ENCODE measurements around the gene NPEPPS. TPM values are rescaled to one million over a fixed set of nuclear protein-coding genes. Genes with fewer than 3 reads are reported as not detected.
A peak's percentile ranks its signal among the peaks of the same experiment; 100 is the strongest.
"Not testable (repeated sequence)": the region's sequence is repeated elsewhere in the genome, so short reads cannot be mapped to it uniquely, and the experiment has no call there.

The NPEPPS gene
- total and polyA plus RNA-seq, 3 experiments from 2014 or later, result 48.9 to 101 (median 98.0) TPM

DNA sequence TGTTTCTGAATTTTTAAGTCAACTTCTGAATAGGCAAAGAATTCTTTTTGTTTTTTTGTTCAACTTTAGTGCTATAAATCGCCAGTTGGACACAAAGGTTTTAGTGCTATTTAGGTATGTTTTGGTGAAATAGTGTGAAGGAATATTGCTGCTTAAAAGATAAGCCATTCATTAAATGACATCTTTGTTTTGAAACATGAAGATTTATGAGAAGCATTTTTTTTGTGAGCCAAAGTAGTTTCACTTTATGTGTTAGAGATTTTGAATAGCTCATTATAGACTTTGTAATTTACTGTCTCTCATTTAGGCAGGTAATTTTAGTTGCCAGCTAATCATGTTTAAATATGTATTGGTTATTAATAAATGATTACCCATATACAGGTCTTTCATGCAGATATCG is 10.8 kb downstream of the NPEPPS start:
- H3K4me1 ChIP-seq (ENCODE audit: insufficient read depth, low read length); H3K27ac ChIP-seq (ENCODE audit: low read depth, low read length); H3K27me3 ChIP-seq (ENCODE audit: insufficient read depth, low read length, poor library complexity, severe bottlenecking); CTCF ChIA-PET; POLR2A ChIA-PET; H3K4me3 Mint-ChIP-seq; H3K36me3 Mint-ChIP-seq; H3K27ac Mint-ChIP-seq; H3K36me3 ChIP-seq (ENCODE audit: insufficient read depth, low read length); H3K9me3 Mint-ChIP-seq; H3K27me3 Mint-ChIP-seq; H3K9me3 ChIP-seq (ENCODE audit: low read length); H3K4me3 ChIP-seq (ENCODE audit: low read length); DNase-seq: not testable (repeated sequence)
- H3K4me1 Mint-ChIP-seq, result peaks cover 8 to 17% (median 17%) of the 10 kb centered on the region in 3 donors

DNA sequence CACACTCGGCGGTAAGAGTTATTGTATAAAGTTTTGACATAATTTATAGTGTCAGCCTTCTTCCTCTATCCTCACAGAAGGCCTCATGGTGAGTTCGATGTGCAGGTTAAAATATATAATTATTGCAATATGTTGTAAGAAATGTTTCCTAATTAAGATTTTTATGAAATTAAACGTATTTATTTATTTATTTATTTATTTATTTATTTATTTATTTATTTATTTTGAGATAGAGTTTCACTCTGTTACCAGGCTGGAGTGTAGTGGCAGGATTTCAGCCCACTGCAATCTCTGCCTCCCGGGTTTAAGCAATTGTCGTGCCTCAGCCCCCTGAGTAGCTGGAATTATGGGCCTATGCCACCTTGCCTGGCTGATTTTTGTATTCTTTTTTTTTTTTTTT is 13.4 kb downstream of the NPEPPS start:
- POLR2A ChIA-PET, result interaction anchor here (0.6 kb wide), 1 partner anchor 1371 kb away, joined by 4 read pairs; no protein-coding TSS in a partner anchor
- H3K4me3 Mint-ChIP-seq; H3K27ac ChIP-seq (ENCODE audit: low read depth, low read length); H3K27ac Mint-ChIP-seq; H3K27me3 ChIP-seq (ENCODE audit: insufficient read depth, low read length, poor library complexity, severe bottlenecking); H3K27me3 Mint-ChIP-seq; H3K4me1 Mint-ChIP-seq; DNase-seq; H3K9me3 ChIP-seq (ENCODE audit: low read length); CTCF ChIA-PET; H3K4me1 ChIP-seq (ENCODE audit: insufficient read depth, low read length); H3K36me3 ChIP-seq (ENCODE audit: insufficient read depth, low read length); H3K9me3 Mint-ChIP-seq; H3K4me3 ChIP-seq (ENCODE audit: low read length): not testable (repeated sequence)
- H3K36me3 Mint-ChIP-seq, result peaks cover 0 to 14% (median 4%) of the 10 kb centered on the region in 3 donors

DNA sequence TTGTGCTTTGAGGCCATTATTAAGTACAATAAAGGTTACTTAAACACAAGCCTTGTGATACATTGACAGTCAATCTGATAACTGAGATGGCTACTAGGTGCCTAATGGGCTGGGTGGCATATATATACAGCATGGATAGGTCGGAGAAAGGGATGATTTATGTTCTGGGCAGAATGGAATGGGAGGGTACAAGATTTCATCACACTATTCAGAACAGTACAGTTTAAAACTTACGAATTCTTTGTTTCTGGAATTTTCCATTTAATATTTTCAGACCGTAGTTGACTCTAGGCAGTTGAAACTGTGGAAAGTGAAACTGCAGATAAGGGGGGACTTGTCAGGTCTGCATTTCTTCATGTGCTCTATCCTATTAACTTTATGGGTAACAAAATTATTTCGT is 23.8 kb downstream of the NPEPPS start:
- H3K27ac Mint-ChIP-seq, result peak overlapping the region in 4 of 8 donors; percentile 11 to 44 (median 21)
- H3K4me1 ChIP-seq (ENCODE audit: insufficient read depth, low read length); H3K27me3 Mint-ChIP-seq; H3K27me3 ChIP-seq (ENCODE audit: insufficient read depth, low read length, poor library complexity, severe bottlenecking); H3K27ac ChIP-seq (ENCODE audit: low read depth, low read length); H3K9me3 Mint-ChIP-seq; POLR2A ChIA-PET; H3K36me3 ChIP-seq (ENCODE audit: insufficient read depth, low read length); H3K4me3 ChIP-seq (ENCODE audit: low read length); H3K4me3 Mint-ChIP-seq; DNase-seq; H3K9me3 ChIP-seq (ENCODE audit: low read length); CTCF ChIA-PET: not testable (repeated sequence)
- peaks cover 10 to 13% (median 10%) of the 10 kb centered on the region in 3 donors for H3K4me1 Mint-ChIP-seq
- peaks cover 0 to 14% (median 0%) of the 10 kb centered on the region in 3 donors for H3K36me3 Mint-ChIP-seq

GRCh38 chr17:47556108-47556507 is 25.2 kb downstream of the NPEPPS start:
- H3K27ac ChIP-seq (ENCODE audit: low read depth, low read length); H3K4me3 ChIP-seq (ENCODE audit: low read length); H3K27ac Mint-ChIP-seq; H3K4me1 ChIP-seq (ENCODE audit: insufficient read depth, low read length); CTCF ChIA-PET; H3K27me3 ChIP-seq (ENCODE audit: insufficient read depth, low read length, poor library complexity, severe bottlenecking); H3K9me3 ChIP-seq (ENCODE audit: low read length); H3K36me3 ChIP-seq (ENCODE audit: insufficient read depth, low read length); H3K9me3 Mint-ChIP-seq; H3K4me3 Mint-ChIP-seq; POLR2A ChIA-PET; H3K27me3 Mint-ChIP-seq; DNase-seq: not testable (repeated sequence)
- peaks cover 0 to 13% (median 0%) of the 10 kb centered on the region in 3 donors for H3K36me3 Mint-ChIP-seq
- peaks cover 18 to 24% (median 20%) of the 10 kb centered on the region in 3 donors for H3K4me1 Mint-ChIP-seq

GRCh38 chr17:47560517-47561043 is 29.7 kb downstream of the NPEPPS start:
- POLR2A ChIA-PET; H3K36me3 ChIP-seq (ENCODE audit: insufficient read depth, low read length); H3K4me3 Mint-ChIP-seq; H3K27me3 ChIP-seq (ENCODE audit: insufficient read depth, low read length, poor library complexity, severe bottlenecking); H3K36me3 Mint-ChIP-seq; H3K9me3 ChIP-seq (ENCODE audit: low read length); DNase-seq; H3K27me3 Mint-ChIP-seq; H3K9me3 Mint-ChIP-seq; H3K27ac ChIP-seq (ENCODE audit: low read depth, low read length); H3K4me3 ChIP-seq (ENCODE audit: low read length); CTCF ChIA-PET: not testable (repeated sequence)
- Mint-ChIP-seq H3K4me1 (peaks cover 20 to 27% (median 27%) of the 10 kb centered on the region in 3 donors), H3K27ac (peak overlapping the region in 2 of 8 donors; percentile 52 to 74)
- H3K4me1 ChIP-seq (ENCODE audit: insufficient read depth, low read length), result peaks cover 11% of the 10 kb centered on the region

DNA sequence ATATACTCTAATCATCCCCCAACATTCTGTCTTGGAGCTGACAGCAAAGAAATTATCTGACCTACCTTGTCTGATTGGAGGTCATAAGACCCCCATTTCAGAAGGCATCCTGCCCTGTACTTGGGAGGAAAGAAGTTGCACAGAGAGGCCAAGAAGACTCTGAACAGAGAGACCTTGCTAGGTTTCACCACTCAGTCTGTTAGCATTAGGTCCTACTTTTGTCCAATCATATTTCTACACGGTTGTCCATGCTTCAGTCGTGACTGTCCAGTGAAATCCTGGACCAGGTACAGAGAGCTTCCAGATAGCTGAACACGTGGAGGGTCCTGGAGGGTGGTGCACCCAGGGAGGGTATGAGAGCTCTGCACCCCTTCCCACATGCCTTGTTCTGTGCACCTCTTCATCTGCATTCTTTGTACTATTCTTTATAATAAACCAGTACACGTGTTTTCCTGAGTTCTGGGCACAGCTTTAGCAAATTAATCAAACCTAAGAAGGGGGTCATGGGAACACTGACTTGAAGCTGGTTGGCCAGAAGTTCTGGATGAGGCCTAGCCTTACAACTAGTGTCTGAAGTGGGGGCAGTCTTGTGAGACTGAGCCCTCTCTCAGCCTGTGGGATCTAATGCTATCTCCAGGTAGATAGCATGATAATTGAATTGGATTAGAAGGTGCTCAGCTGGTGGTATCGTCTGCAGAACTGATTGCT is 30.9 kb downstream of the NPEPPS start:
- H3K27ac ChIP-seq (ENCODE audit: low read depth, low read length); H3K27me3 Mint-ChIP-seq; H3K9me3 Mint-ChIP-seq; H3K36me3 ChIP-seq (ENCODE audit: insufficient read depth, low read length); H3K9me3 ChIP-seq (ENCODE audit: low read length); POLR2A ChIA-PET; H3K4me3 ChIP-seq (ENCODE audit: low read length); CTCF ChIA-PET; H3K36me3 Mint-ChIP-seq; H3K27me3 ChIP-seq (ENCODE audit: insufficient read depth, low read length, poor library complexity, severe bottlenecking); DNase-seq: not testable (repeated sequence)
- H3K4me3 Mint-ChIP-seq, result peak overlapping the region in 1 of 7 donors; percentile 34
- peaks cover 21 to 31% (median 28%) of the 10 kb centered on the region in 3 donors for H3K4me1 Mint-ChIP-seq
- peaks cover 11% of the 10 kb centered on the region for H3K4me1 ChIP-seq (ENCODE audit: insufficient read depth, low read length)
- peak overlapping the region; percentile 29 to 89 (median 70) for H3K27ac Mint-ChIP-seq

DNA sequence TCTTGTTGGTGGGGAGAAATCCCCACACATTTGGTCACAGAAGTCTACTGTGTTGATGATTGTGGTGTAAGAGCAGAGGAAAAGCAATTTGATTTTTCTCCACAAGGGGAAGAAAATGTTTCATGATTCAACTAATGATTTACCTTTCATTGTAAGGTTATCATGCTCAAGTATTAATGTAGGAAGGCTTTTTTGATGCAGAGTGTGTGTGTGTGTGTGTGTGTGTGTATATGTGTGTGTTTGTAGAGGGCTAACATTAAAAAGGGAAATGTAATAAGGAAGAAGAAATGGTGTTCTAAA is 31.4 kb downstream of the NPEPPS start:
- H3K36me3 ChIP-seq (ENCODE audit: insufficient read depth, low read length); POLR2A ChIA-PET; H3K4me3 ChIP-seq (ENCODE audit: low read length); DNase-seq; H3K9me3 Mint-ChIP-seq; H3K4me3 Mint-ChIP-seq; H3K27ac ChIP-seq (ENCODE audit: low read depth, low read length); H3K27me3 Mint-ChIP-seq; H3K9me3 ChIP-seq (ENCODE audit: low read length); H3K36me3 Mint-ChIP-seq; CTCF ChIA-PET; H3K27me3 ChIP-seq (ENCODE audit: insufficient read depth, low read length, poor library complexity, severe bottlenecking): not testable (repeated sequence)
- H3K4me1 ChIP-seq (ENCODE audit: insufficient read depth, low read length), result peaks cover 11% of the 10 kb centered on the region
- H3K27ac Mint-ChIP-seq, result peak overlapping the region in 2 of 8 donors; percentile 8 to 89
- peaks cover 24 to 36% (median 33%) of the 10 kb centered on the region in 3 donors for H3K4me1 Mint-ChIP-seq

DNA sequence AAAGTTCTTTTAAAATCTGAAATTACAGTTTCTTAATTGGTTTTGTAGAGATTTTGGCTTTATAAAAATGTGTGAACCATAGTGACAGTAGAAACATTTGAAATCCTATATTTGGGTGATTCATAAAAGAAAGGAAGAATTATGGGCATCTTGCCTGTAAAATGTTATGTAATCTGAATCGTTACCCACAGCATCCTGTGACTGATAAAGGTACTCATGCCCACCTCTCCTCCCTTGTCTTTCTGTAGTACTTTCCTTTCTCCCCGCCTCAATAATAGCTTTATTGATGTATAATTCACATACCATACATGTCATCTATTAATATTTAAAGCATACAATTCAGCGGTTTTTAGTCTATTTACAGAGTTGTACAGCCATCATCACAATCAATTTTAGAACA is 36.4 kb downstream of the NPEPPS start:
- POLR2A ChIA-PET; H3K36me3 ChIP-seq (ENCODE audit: insufficient read depth, low read length); H3K27ac ChIP-seq (ENCODE audit: low read depth, low read length); CTCF ChIA-PET; H3K9me3 Mint-ChIP-seq; H3K27me3 ChIP-seq (ENCODE audit: insufficient read depth, low read length, poor library complexity, severe bottlenecking); H3K27ac Mint-ChIP-seq; H3K4me3 Mint-ChIP-seq; DNase-seq; H3K4me3 ChIP-seq (ENCODE audit: low read length); H3K9me3 ChIP-seq (ENCODE audit: low read length); H3K27me3 Mint-ChIP-seq; H3K4me1 ChIP-seq (ENCODE audit: insufficient read depth, low read length): not testable (repeated sequence)
- Mint-ChIP-seq H3K36me3 (peaks cover 0 to 18% (median 0%) of the 10 kb centered on the region in 3 donors), H3K4me1 (peaks cover 8 to 14% (median 11%) of the 10 kb centered on the region in 3 donors)
